GM15510 (cell line): ENCODE results near the gene TXNDC11.

Source experiments
- POLR2A ChIP-seq: IDR thresholded peaks from 3 replicates; pipeline ENCODE4 v1.6.1; 2011; ENCODE audit warnings: borderline replicate concordance; ENCODE audit not compliant: insufficient read length; ENCODE audit errors: extremely low read depth

Gene TXNDC11

GRCh38 chr16:11650641-11651591 is 91.7 kb downstream of the TXNDC11 start:
- no peak for TF ChIP-seq POLR2A

DNA sequence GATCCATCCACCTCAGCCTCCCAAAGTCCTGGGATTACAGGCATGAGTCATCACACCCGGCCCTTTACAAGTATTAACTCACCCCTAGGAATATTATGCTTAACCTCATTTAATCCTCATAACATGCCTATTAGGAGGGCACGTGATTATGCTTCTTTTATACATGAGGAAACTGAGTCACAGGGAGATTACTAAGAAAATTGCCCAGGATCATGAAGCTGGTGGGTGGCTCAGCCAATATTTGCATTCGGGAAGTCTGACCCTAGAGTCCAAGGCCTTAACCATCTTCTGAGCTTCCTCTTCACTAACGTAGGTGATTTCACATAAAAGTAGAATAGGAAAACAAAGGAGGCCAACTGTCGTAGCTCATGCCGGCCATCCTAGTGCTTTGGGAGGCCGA is 93.4 kb downstream of the TXNDC11 start:
- TF ChIP-seq POLR2A: no peak

- no peak for TF ChIP-seq POLR2A
These were observed 99.9 kb downstream of the TXNDC11 start for GRCh38 chr16:11642765-11643116.

- no peak for TF ChIP-seq POLR2A
These were observed 101.5 kb downstream of the TXNDC11 start for GRCh38 chr16:11640987-11641817.

DNA sequence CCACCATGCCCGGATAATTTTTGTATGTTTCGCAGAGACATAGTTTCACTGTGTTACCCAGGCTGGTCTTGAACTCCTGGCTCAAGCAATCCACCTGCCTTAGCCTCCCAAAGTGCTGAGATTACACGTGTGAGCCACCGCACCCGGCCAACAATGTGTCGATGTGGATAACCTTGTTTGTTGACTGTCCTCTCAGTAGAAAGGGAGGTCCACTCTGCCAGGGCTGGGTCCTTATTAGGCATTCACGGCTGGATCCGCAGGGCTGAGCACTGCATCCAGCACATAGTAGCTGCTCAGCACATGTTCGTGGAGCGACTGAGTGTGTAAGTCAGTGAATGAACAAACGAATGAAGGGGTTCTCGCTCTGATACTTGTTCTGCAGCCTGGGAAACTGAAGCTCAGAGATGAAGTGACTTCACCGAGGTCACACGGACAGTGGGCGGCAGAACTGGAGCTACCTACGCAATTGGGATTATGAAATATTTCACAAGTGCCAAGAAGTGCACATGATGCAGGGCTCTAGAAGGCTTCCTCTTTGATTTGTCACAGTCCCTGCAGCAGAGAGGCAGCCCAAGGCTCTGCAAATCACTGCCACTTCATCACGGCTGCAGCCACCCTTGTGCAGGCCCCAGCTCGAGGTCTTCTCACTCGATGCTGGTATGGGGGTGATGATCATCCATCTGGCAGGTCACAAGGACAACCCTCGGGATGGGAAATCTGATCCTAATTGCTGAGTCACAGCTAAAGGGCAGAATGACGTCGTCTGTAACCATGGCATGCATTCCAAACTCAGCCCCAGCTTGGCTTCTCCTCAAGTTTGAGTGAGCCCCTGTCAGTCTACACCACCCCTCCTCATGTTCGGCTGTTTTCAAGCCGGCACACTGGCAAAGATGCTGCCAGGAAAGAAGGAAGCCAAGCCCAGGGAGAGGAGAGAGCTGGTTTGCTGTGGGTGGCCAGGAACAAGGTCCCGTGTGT is 102.4 kb downstream of the TXNDC11 start:
- no peak for TF ChIP-seq POLR2A

DNA sequence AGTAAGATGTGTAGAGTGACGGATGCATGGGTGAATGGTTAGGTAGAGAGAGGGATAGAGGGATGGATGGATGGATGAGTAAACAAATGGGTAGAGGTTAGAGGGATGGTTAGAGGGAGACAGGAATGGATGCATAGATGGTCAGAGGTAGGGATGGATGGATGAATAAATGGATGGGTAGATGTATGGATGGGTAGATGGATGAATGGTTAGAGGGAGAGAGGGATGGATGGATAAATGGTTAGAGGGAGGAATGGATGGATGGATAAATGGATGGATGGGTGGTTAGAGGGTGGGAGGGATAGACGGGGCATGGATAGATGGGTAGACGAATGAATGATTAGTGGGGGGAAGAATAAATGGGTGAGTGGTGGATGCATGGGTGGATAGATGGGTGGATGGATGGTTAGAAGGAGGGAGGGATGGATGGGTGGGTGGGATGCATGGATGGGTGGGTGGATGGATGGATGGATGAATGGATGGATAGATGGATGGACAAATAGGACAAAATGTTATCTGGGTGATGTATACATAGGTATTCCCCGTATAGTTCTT is 103.6 kb downstream of the TXNDC11 start:
- no peak for TF ChIP-seq POLR2A

- TF ChIP-seq POLR2A: no peak
These were observed 104.5 kb downstream of the TXNDC11 start for GRCh38 chr16:11638140-11638539.

- no peak for TF ChIP-seq POLR2A
These were observed 105.3 kb downstream of the TXNDC11 start for GRCh38 chr16:11637320-11637719.

- no peak for TF ChIP-seq POLR2A
These were observed 106.4 kb downstream of the TXNDC11 start for GRCh38 chr16:11636172-11636721.

GRCh38 chr16:11635679-11636171 is 106.9 kb downstream of the TXNDC11 start:
- TF ChIP-seq POLR2A: no peak

- no peak for TF ChIP-seq POLR2A
These were observed 107.5 kb downstream of the TXNDC11 start for GRCh38 chr16:11635113-11635652.

- no peak for TF ChIP-seq POLR2A
These were observed 108.3 kb downstream of the TXNDC11 start for GRCh38 chr16:11634312-11634711.

DNA sequence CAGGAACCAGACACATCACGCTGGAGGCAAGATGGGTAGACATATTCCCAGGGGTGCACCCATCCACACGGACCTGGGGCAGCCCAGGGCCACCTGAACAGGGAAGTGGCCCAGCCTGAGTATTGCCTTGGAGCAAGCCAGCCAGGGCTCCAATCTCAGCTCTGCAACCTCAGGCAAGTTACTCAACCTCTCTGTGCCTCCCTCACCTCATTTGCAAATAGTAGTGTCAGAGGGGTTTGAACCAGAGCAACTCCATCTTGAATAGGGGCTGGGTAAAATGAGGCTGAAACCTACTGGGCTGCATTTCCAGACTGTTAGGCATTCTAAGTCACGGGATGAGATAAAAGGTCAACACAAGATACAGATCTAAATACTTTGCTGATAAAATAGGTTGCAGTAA is 109.5 kb downstream of the TXNDC11 start:
- no peak for TF ChIP-seq POLR2A
